ENCODE measurements around the gene S100A16. TPM values are rescaled to one million over a fixed set of nuclear protein-coding genes. Genes with fewer than 3 reads are reported as not detected.

S100A16 gene, protein sequence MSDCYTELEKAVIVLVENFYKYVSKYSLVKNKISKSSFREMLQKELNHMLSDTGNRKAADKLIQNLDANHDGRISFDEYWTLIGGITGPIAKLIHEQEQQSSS
- 134 TPM for polyA plus RNA-seq
- long read RNA-seq, donor 1, transcript S100A16-203 (3 exons, 956 nt): minor isoform, 11 of 47 reads
- long read RNA-seq, donor 1, transcript S100A16-204 (3 exons, 1,118 nt): major isoform, 36 of 47 reads
- long read RNA-seq, donor 1, partial matches to known transcripts: 0 of 47 reads
- long read RNA-seq, donor 1, other reads (novel, unspliced or antisense): 0 of 47 reads
- long read RNA-seq, donor 2, transcript S100A16-204 (3 exons, 1,118 nt): major isoform, 73 of 90 reads
- long read RNA-seq, donor 2, transcript S100A16-203 (3 exons, 956 nt): minor isoform, 17 of 90 reads
- long read RNA-seq, donor 2, partial matches to known transcripts: 0 of 90 reads
- long read RNA-seq, donor 2, other reads (novel, unspliced or antisense): 0 of 90 reads
- long read RNA-seq, donor 3: 0 reads
- long read RNA-seq, donor 4, transcript S100A16-204 (3 exons, 1,118 nt): major isoform, 7 of 9 reads
- long read RNA-seq, donor 4, partial matches to known transcripts: 0 of 9 reads
- long read RNA-seq, donor 4, other reads (novel, unspliced or antisense): 0 of 9 reads
- long read RNA-seq, donor 5, transcript S100A16-204 (3 exons, 1,118 nt): major isoform, 32 of 51 reads
- long read RNA-seq, donor 5, transcript S100A16-203 (3 exons, 956 nt): minor isoform, 19 of 51 reads
- long read RNA-seq, donor 5, partial matches to known transcripts: 0 of 51 reads
- long read RNA-seq, donor 5, other reads (novel, unspliced or antisense): 0 of 51 reads
- long read RNA-seq, donor 6, transcript S100A16-204 (3 exons, 1,118 nt): major isoform, 76 of 96 reads
- long read RNA-seq, donor 6, transcript S100A16-203 (3 exons, 956 nt): minor isoform, 15 of 96 reads
- long read RNA-seq, donor 6, partial matches to known transcripts: 5 of 96 reads
- long read RNA-seq, donor 6, other reads (novel, unspliced or antisense): 0 of 96 reads
- long read RNA-seq, donor 7, transcript S100A16-204 (3 exons, 1,118 nt): major isoform, 23 of 47 reads
- long read RNA-seq, donor 7, transcript S100A16-203 (3 exons, 956 nt): minor isoform, 17 of 47 reads
- long read RNA-seq, donor 7, partial matches to known transcripts: 7 of 47 reads
- long read RNA-seq, donor 7, other reads (novel, unspliced or antisense): 0 of 47 reads
- long read RNA-seq, donor 8, transcript S100A16-203 (3 exons, 956 nt): minor isoform, 22 of 123 reads
- long read RNA-seq, donor 8, transcript S100A16-204 (3 exons, 1,118 nt): major isoform, 94 of 123 reads
- long read RNA-seq, donor 8, partial matches to known transcripts: 6 of 123 reads
- long read RNA-seq, donor 8, other reads (novel, unspliced or antisense): 0 of 123 reads
- long read RNA-seq, donor 9, transcript S100A16-204 (3 exons, 1,118 nt): major isoform, 58 of 109 reads
- long read RNA-seq, donor 9, transcript S100A16-203 (3 exons, 956 nt): minor isoform, 10 of 109 reads
- long read RNA-seq, donor 9, partial matches to known transcripts: 41 of 109 reads
- long read RNA-seq, donor 9, other reads (novel, unspliced or antisense): 0 of 109 reads
- long read RNA-seq, donor 10, transcript S100A16-203 (3 exons, 956 nt): minor isoform, 6 of 90 reads
- long read RNA-seq, donor 10, transcript S100A16-204 (3 exons, 1,118 nt): major isoform, 77 of 90 reads
- long read RNA-seq, donor 10, partial matches to known transcripts: 5 of 90 reads
- long read RNA-seq, donor 10, other reads (novel, unspliced or antisense): 0 of 90 reads
- long read RNA-seq, donor 11, transcript S100A16-203 (3 exons, 956 nt): minor isoform, 12 of 50 reads
- long read RNA-seq, donor 11, transcript S100A16-204 (3 exons, 1,118 nt): major isoform, 36 of 50 reads
- long read RNA-seq, donor 11, partial matches to known transcripts: 0 of 50 reads
- long read RNA-seq, donor 11, other reads (novel, unspliced or antisense): 0 of 50 reads

DNA sequence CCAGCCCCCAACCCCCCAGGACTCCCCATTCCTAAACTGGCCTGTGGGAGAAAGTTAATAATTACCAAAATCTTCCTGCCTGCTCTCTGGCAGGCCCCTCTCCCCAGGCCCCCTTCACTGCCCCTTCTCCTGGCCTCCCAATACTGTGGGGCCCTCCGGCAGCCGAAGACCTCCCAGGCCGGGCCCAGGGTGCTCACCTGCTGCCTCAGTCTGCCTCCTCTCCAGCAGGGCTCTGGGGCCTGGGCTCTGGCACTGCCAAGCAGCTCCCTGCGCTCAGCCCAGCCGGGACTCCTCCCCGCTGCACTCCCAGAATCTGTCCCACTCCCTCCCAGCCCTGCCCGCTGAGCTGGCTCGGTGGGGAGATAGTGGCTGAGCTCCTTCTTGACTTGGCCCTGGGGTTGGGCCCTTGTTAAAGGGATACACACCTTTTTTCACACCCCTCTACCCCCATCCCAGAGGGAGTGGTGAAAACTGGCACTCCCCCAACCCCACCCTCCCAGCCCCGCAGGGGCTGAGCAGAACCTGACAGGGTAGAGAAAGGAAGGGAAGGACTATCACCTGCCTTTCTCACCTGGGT lies at the start of gene S100A16:
Gene S100A16 (minus strand): TSS at position 383 of the 577 bp plus-strand sequence. CDS start 4,986 bp downstream, outside the sequence.
- WGBS (ENCODE audit: insufficient coverage, low lambda C conversion rate): no CpG with 5 or more reads among the region's 9 CpGs
- Histone ChIP-seq H3K4me3 (ENCODE audit: low read length) (peak within 1 kb of the TSS; percentile 76), H3K9me3 (ENCODE audit: control insufficient read depth, low read depth, low read length) (peaks cover 4% of the 10 kb centered on the region), H3K4me1 (ENCODE audit: control insufficient read depth, insufficient read depth, low read length) (peaks cover 75% of the 10 kb centered on the region), H3K27me3 (ENCODE audit: control insufficient read depth, insufficient read depth, low read length) (no peaks in the 10 kb centered on the region), H3K36me3 (ENCODE audit: control insufficient read depth, insufficient read depth, low read length) (peaks cover 3% of the 10 kb centered on the region), H3K27ac (ENCODE audit: low read length) (peak within 1 kb of the TSS; percentile 94)
- peak; percentile 81 to 94 for DNase-seq

GRCh38 chr1:153662269-153662668 lies 49.3 kb upstream of the S100A16 start:
- H3K9me3 ChIP-seq (ENCODE audit: control insufficient read depth, low read depth, low read length): no peaks in the 10 kb centered on the region
- WGBS (ENCODE audit: insufficient coverage, low lambda C conversion rate): no CpG with 5 or more reads among the region's 2 CpGs
- H3K36me3 ChIP-seq (ENCODE audit: control insufficient read depth, insufficient read depth, low read length): peaks cover 66% of the 10 kb centered on the region
- no peak for DNase-seq
- no peak overlapping the region for H3K27ac ChIP-seq (ENCODE audit: low read length)
- no peak overlapping the region for H3K4me3 ChIP-seq (ENCODE audit: low read length)
- no peaks in the 10 kb centered on the region for H3K27me3 ChIP-seq (ENCODE audit: control insufficient read depth, insufficient read depth, low read length)
- peaks cover 3% of the 10 kb centered on the region for H3K4me1 ChIP-seq (ENCODE audit: control insufficient read depth, insufficient read depth, low read length)

- H3K4me1 ChIP-seq (ENCODE audit: control insufficient read depth, insufficient read depth, low read length): peaks cover 3% of the 10 kb centered on the region
- no peaks in the 10 kb centered on the region for H3K9me3 ChIP-seq (ENCODE audit: control insufficient read depth, low read depth, low read length)
- no peaks in the 10 kb centered on the region for H3K27me3 ChIP-seq (ENCODE audit: control insufficient read depth, insufficient read depth, low read length)
- H3K36me3 ChIP-seq (ENCODE audit: control insufficient read depth, insufficient read depth, low read length): peaks cover 56% of the 10 kb centered on the region
- WGBS (ENCODE audit: insufficient coverage, low lambda C conversion rate): no CpG with 5 or more reads among the region's 9 CpGs
- no peak overlapping the region for H3K4me3 ChIP-seq (ENCODE audit: low read length)
- DNase-seq: no peak
- H3K27ac ChIP-seq (ENCODE audit: low read length): no peak overlapping the region
Observed at GRCh38 chr1:153661111-153661708, 48.3 kb upstream of the S100A16 start.

DNA sequence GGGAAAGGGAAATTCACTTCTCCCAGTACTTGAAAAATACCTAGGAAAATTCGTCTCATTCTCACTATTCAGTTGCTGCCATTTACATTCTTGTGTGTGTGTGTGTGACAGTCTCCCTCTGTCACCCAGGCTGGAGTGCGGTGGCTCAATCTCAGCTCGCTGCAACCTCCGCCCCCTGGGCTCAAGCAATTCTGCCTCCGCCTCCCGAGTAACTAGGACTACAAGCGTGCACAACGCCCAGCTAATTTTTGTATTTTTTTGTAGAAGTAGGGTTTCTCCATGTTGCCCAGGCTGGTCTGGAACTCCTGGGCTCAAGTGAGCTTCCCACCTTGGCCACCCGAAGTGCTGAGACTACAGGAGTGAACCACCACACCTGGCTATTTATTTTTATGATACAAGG lies 46.7 kb upstream of the S100A16 start:
- Histone ChIP-seq H3K27me3 (ENCODE audit: control insufficient read depth, insufficient read depth, low read length) (no peaks in the 10 kb centered on the region), H3K4me1 (ENCODE audit: control insufficient read depth, insufficient read depth, low read length) (peaks cover 3% of the 10 kb centered on the region), H3K9me3 (ENCODE audit: control insufficient read depth, low read depth, low read length) (no peaks in the 10 kb centered on the region), H3K36me3 (ENCODE audit: control insufficient read depth, insufficient read depth, low read length) (peaks cover 40% of the 10 kb centered on the region), H3K27ac (ENCODE audit: low read length) (peak overlapping the region; percentile 89), H3K4me3 (ENCODE audit: low read length) (peak overlapping the region; percentile 81)
- peak in 1 of 2 donors; percentile 31 for DNase-seq
- WGBS (ENCODE audit: insufficient coverage, low lambda C conversion rate): no CpG with 5 or more reads among the region's 9 CpGs

GRCh38 chr1:153659175-153659534 lies 46.2 kb upstream of the S100A16 start:
- no peaks in the 10 kb centered on the region for H3K27me3 ChIP-seq (ENCODE audit: control insufficient read depth, insufficient read depth, low read length)
- H3K4me3 ChIP-seq (ENCODE audit: low read length): peak overlapping the region; percentile 81
- no peaks in the 10 kb centered on the region for H3K9me3 ChIP-seq (ENCODE audit: control insufficient read depth, low read depth, low read length)
- H3K36me3 ChIP-seq (ENCODE audit: control insufficient read depth, insufficient read depth, low read length): peaks cover 35% of the 10 kb centered on the region
- WGBS (ENCODE audit: insufficient coverage, low lambda C conversion rate): no CpG with 5 or more reads among the region's 8 CpGs
- DNase-seq: no peak
- H3K27ac ChIP-seq (ENCODE audit: low read length): peak overlapping the region; percentile 89
- H3K4me1 ChIP-seq (ENCODE audit: control insufficient read depth, insufficient read depth, low read length): peaks cover 4% of the 10 kb centered on the region

DNA sequence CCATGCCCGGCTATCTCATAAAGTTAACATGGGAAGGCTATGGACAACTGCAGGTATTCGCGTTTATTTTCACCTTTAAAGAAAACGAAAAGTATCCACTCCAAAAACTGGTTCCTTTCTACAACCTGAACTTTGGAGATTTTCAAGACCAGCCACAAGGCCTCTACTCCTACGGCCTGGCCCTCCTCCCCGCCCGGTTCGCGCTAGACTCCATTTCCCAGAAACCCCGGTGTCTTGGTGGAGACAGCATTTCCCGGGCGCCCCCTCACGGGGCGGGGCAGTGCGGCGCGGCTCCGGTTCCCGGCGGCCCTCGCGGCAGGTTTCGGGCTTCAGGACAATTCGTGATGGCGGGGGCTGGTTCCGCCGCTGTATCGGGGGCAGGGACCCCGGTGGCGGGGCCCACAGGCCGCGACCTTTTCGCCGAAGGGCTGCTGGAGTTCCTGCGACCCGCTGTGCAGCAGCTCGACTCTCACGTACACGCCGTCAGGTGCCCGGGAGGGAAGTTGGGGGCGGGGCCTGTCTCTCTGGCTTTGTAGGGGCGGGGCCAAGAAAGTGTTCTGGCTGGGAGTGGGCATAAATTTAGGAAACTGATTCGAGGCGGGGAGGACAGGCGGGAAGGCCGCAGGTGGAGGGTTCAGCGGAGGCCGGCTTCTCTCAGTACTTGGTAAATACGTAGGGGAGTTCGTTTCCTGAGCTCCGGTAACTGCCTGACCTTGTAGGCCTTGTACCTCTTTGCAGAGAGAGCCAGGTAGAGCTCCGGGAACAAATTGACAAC lies 45.6 kb upstream of the S100A16 start, which contains the start of gene SNAPIN:
Gene SNAPIN (plus strand): TSS at position 304 of the 775 bp plus-strand sequence. CDS start 41 bp downstream, at position 345.
- no peaks in the 10 kb centered on the region for H3K9me3 ChIP-seq (ENCODE audit: control insufficient read depth, low read depth, low read length)
- no peaks in the 10 kb centered on the region for H3K27me3 ChIP-seq (ENCODE audit: control insufficient read depth, insufficient read depth, low read length)
- peak within 1 kb of the TSS; percentile 89 for H3K27ac ChIP-seq (ENCODE audit: low read length)
- peaks cover 31% of the 10 kb centered on the region for H3K36me3 ChIP-seq (ENCODE audit: control insufficient read depth, insufficient read depth, low read length)
- DNase-seq: peak; percentile 88 to 95
- peaks cover 6% of the 10 kb centered on the region for H3K4me1 ChIP-seq (ENCODE audit: control insufficient read depth, insufficient read depth, low read length)
- peak within 1 kb of the TSS; percentile 81 for H3K4me3 ChIP-seq (ENCODE audit: low read length)
- no CpG with 5 or more reads among the region's 53 CpGs for WGBS (ENCODE audit: insufficient coverage, low lambda C conversion rate)

DNA sequence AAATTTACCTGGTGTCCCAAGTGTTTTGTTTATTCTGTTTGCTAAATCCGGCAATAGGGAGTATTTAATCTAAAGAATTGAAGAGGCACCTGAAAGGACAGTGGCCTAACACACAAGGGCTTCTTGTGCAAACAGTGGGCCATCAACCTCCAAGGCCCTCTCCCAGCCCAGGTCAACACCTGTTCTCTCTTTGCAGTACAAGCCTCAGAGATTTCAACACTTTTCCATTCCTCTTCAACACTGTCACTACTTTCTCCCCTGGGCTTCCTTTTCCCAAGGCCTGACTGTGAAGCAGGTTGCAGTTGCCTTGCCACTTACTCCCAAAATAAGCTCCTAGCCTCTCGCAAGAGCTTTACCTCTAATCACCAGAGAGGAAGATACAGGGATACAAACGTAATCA lies 42.4 kb upstream of the S100A16 start:
- H3K27me3 ChIP-seq (ENCODE audit: control insufficient read depth, insufficient read depth, low read length): no peaks in the 10 kb centered on the region
- no peak overlapping the region for H3K27ac ChIP-seq (ENCODE audit: low read length)
- 17% methylated on average over 1 of the region's 3 CpGs for WGBS (ENCODE audit: insufficient coverage, low lambda C conversion rate)
- no peaks in the 10 kb centered on the region for H3K9me3 ChIP-seq (ENCODE audit: control insufficient read depth, low read depth, low read length)
- no peak overlapping the region for H3K4me3 ChIP-seq (ENCODE audit: low read length)
- H3K4me1 ChIP-seq (ENCODE audit: control insufficient read depth, insufficient read depth, low read length): peaks cover 13% of the 10 kb centered on the region
- DNase-seq: no peak
- no peaks in the 10 kb centered on the region for H3K36me3 ChIP-seq (ENCODE audit: control insufficient read depth, insufficient read depth, low read length)

- Histone ChIP-seq H3K9me3 (ENCODE audit: control insufficient read depth, low read depth, low read length) (no peaks in the 10 kb centered on the region), H3K27ac (ENCODE audit: low read length) (no peak overlapping the region), H3K4me3 (ENCODE audit: low read length) (no peak overlapping the region), H3K4me1 (ENCODE audit: control insufficient read depth, insufficient read depth, low read length) (peaks cover 16% of the 10 kb centered on the region), H3K27me3 (ENCODE audit: control insufficient read depth, insufficient read depth, low read length) (no peaks in the 10 kb centered on the region), H3K36me3 (ENCODE audit: control insufficient read depth, insufficient read depth, low read length) (no peaks in the 10 kb centered on the region)
- DNase-seq: peak; percentile 35 to 62
- no CpG with 5 or more reads among the region's 3 CpGs for WGBS (ENCODE audit: insufficient coverage, low lambda C conversion rate)
Observed at GRCh38 chr1:153652805-153653500, 40.0 kb upstream of the S100A16 start.

Data from large intestine (tissue), 12 donors.